D721Med (cell line): ENCODE data around the gene FBXO33.

Experiments used
- DNase-seq: peaks from one replicate; pipeline ENCODE4 v3.0.0; 2011; ENCODE audit warnings: low spot score; ENCODE audit not compliant: insufficient read length
- FAIRE-seq: peaks from 2 replicates; lab custom pipeline; 2011; peaks lifted over from hg19 to GRCh38; lab: Jason Lieb, UNC
- TF ChIP-seq, protein P1 (sequence below): IDR thresholded peaks from 2 replicates; pipeline ENCODE4 v1.5.1; 2012; ENCODE audit warnings: mild to moderate bottlenecking, control low read depth; ENCODE audit not compliant: insufficient read depth; ENCODE audit errors: missing control alignments

The FBXO33 gene

DNA sequence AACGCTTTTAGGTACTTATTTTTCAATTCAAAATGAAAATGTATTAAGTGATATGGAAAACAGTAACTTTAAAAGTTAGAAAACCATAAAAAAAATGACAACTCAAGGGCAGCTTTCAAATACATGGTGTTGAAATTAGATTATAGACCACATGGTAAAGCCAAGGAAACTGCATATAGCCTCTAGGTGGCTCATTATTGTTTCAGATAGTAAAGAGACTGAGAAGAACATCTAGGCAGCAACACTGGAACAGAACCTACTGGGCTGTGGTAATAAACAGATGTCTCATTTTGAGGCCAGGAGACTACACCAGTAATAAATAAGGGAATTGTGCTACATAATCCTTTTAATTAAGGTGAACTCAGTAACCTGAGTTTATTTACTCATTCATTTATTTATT lies 13.0 kb downstream of the FBXO33 start:
- TF ChIP-seq, protein P1, sequence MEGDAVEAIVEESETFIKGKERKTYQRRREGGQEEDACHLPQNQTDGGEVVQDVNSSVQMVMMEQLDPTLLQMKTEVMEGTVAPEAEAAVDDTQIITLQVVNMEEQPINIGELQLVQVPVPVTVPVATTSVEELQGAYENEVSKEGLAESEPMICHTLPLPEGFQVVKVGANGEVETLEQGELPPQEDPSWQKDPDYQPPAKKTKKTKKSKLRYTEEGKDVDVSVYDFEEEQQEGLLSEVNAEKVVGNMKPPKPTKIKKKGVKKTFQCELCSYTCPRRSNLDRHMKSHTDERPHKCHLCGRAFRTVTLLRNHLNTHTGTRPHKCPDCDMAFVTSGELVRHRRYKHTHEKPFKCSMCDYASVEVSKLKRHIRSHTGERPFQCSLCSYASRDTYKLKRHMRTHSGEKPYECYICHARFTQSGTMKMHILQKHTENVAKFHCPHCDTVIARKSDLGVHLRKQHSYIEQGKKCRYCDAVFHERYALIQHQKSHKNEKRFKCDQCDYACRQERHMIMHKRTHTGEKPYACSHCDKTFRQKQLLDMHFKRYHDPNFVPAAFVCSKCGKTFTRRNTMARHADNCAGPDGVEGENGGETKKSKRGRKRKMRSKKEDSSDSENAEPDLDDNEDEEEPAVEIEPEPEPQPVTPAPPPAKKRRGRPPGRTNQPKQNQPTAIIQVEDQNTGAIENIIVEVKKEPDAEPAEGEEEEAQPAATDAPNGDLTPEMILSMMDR, result no peak
- no peak for DNase-seq
- no peak for FAIRE-seq

DNA sequence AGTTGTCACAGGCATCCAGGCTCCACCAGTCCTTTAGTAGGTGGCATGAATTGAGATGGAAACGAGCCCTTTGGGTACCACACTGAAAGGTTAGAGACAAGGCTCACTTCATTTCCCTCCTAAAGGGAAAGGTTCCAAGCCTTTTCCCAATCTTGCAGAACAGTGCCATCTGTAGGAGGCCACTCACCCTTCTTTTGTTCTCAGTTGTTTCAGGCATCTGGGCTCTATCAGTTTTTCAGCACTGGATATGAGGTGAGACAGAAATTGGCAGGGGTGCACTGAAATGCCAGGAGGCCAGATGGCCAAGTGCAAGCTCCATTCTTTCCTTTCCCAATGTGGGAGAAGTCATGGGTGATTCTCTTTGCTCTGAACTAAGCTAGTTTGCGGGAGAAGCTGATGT lies 15.2 kb downstream of the FBXO33 start:
- TF ChIP-seq, protein P1, result no peak
- no peak for DNase-seq
- no peak for FAIRE-seq

DNA sequence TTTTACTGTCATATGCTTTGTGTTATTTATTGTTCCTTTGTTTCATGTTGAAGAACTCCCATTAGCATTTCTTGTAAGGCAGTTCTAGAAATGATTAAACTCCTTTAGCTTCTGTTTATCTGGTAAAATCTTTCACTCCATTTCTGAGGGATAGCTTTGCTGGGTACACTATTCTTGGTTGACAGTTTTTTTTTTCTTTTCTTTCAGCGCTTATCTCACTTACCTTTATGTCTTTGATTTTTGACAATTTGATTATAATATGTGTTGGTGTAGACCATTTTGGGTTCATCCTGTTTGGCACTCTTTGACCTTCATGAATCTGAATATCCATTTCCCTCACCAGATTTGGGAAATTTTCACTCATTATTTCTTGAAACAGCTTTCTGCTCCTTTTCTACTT lies 16.2 kb downstream of the FBXO33 start:
- TF ChIP-seq, protein P1, result no peak
- no peak for FAIRE-seq
- no peak for DNase-seq

DNA sequence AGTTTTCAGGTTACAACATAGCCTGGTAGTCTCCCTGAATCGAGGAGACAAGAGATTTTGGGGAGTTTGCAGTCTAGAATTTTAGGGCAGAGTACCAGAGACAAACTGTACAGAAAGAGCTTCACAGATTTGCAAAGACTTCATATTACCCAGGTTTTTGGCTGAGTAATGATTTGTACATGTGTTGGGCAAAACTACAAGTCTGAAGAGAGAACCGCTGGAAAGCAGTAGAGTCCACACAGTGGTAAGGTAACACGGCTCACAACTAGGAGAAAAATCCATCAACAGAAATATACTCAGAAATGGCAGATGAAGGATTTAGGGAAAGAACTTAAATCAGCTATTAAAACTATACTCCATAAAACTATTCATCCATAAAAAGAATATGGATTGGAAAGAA lies 25.7 kb downstream of the FBXO33 start:
- FAIRE-seq (no peak), DNase-seq (no peak)
- TF ChIP-seq, protein P1, result no peak

DNA sequence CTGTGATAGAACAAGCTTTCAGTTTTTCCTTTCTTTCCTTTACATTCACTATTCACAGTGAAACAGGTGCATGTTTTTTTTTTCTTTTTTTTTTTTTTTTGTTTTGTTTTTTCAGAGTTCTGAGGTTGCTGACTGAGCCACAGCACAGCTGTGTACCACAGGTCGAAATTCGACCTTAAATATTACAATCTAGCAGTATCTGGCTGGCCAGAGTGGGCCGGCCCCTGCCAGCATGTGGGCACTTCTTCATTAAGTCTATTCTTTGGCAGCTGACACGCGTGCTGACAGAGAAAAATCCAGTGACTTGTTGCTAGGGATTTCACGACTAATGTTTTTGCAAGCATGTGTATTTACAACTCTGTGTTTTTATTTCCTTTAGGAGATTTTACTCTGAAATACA lies 33.9 kb downstream of the FBXO33 start:
- DNase-seq (no peak), FAIRE-seq (no peak)
- TF ChIP-seq, protein P1, result no peak

DNA sequence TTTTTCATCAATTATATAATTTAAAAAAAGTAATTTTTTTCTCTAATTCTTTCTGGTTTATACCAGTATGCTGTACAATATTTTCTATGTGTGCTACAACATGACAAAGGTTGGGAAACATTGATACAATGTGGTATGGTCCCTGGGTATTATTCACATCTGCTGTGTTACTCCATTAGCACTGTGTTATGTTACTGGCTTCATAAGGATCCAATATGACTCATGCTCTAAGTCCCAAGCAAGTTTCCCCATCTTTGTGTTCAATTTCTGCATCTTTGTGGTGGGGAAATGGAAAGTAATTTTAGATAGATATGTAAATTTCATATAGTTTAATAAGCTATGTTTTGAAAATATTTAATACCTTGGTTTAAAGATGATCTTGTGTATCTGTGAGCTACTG lies 35.8 kb downstream of the FBXO33 start:
- DNase-seq (no peak), FAIRE-seq (no peak)
- TF ChIP-seq, protein P1, result no peak

DNA sequence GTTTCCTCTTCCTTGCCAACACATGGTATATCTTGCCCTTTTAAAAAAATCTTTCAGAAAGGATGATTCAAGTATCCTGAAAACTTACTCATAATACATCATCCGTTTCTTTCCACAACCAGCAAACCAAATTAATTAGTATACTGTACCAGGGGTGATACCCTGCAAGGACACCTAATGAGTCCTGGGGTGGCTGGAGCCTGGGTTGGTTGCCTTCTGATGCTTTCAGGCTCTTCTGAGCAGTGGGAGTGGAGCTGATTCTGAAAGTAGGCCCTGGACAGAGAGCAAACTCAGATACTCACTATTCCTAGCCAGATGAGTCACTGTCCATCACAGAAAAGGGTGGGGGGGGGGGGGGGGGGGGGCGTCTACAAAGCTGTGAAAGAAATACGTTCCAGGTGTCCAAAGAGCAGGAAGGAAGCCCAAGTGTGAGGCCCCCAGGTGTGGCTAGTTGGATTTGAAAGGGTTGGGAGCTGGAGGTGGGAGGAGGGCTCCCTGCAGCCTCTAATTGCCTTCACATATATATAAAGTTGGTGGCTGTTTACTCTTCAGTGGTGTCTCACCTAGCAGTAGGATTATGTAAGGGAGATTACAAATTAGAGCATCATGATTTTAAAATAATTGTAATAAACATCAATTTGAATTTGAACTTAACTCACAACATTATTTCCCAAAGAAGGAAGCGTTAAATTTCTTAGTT lies 36.5 kb downstream of the FBXO33 start:
- TF ChIP-seq, protein P1, result no peak
- FAIRE-seq (no peak), DNase-seq (no peak)
